HPDE6-E6E7 (cell line): ENCODE measurements around the gene SH3RF3.

Experiments used
- DNase-seq: peaks from one replicate; pipeline ENCODE4 v3.0.0; 2011; ENCODE audit warnings: missing footprints; ENCODE audit errors: extremely low spot score

Gene SH3RF3

DNA sequence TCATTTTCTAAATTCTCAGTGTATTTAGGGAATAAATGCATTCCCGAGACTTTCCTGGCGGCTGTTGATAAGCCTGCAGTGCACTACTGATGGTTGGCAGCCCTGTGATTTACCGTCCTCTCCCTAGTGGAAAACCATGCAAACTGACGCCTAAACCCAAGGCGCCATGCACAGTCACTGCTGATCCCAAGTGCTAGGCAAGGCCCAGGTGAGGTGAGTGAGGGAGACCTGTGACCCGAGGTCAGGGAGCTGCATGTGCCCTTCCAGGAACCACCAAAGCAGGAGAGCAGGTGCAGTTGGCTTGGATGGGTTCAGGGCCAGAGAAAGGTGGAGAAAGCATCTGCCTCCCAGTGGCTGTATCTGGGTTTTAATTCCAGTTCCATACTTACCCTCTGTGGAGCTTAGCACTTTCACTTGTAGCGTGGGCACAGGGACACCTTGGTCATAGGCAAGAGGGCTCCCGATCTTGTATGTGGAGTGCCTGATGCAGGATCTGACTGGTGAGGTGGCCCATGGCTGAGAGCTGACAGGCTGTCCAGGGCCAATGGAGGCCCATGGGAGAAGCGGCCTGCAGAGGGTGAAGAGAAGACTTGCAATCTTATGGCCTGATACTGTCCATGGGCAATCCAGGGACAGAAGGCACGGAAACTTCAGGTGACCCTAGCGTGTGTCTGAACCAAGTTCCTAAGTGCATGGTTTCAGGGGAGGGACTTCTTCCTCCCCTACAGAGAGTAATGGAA lies 131.3 kb downstream of the SH3RF3 start:
- no peak for DNase-seq

DNA sequence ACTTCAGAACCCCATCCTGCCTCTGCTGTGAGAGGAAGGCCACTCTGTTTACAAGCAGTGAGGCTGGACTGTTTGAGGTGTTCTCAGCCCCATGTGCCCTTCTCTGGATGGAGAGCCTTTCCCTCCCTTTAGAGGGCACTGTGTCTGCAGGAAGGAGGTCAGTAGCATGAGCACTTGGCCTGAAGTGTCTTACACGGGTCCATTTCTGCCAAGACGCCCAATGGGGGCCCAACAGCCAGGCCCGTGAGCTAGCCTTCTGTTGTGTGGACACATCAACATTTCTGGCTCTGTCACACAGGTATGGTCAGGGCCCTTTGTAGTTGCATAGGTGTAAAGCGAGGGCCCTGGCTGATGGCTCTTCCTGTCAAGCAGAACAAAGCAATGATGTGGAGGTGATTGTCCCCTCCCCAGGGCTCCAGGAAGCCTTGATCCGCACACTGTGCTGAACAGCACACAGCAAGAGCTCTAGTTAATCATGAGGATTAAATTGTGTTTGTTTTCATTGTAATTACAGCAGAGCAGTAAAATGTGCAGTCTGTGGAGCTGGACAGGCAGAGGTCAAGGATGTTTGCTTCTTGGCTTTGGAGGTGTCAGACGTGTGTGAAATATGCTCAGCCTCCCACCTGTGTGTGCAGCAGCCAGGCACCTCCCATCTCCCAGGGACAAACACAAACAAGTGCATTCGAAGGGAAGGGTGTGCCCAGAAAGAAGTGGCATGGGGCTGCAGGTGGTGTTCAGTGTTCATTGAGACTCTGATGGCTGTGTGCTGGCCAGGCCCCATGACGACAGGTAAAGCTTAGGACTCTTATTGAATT lies 132.1 kb downstream of the SH3RF3 start:
- DNase-seq: no peak

DNA sequence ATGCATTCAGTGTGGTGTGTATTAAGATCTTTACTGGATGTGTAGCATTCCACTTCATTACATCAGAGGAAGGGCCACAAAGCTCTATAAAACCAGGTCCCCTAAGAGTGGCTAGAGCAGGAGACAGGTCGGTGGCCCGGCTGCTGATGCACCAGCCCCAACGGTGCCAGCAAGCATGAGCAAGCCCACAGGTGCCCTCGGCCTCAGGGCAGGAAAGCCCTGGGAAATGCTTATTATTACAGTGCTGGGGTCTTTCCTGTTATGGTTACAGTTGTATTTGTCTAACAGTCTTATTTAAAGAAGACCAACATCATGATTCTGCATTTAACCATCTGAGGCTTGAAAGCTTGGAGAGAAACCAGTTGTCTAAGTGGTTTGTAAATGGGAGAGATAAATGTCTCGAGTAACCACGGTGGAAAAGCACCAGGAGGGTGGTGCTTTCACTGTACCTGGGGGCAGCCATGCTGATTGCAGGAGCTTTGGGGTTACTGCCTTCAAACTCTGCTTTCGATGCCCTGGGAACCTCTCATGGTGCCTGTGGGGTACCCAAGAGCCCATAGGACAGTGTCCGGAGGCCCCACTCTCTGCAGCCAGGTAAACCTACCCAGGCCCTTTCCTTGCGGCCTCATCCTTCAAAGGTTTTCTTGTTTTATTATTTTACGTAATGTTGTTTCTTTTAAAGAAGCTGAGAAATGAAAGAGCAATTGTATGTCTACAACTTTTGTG lies 133.1 kb downstream of the SH3RF3 start:
- no peak for DNase-seq

DNA sequence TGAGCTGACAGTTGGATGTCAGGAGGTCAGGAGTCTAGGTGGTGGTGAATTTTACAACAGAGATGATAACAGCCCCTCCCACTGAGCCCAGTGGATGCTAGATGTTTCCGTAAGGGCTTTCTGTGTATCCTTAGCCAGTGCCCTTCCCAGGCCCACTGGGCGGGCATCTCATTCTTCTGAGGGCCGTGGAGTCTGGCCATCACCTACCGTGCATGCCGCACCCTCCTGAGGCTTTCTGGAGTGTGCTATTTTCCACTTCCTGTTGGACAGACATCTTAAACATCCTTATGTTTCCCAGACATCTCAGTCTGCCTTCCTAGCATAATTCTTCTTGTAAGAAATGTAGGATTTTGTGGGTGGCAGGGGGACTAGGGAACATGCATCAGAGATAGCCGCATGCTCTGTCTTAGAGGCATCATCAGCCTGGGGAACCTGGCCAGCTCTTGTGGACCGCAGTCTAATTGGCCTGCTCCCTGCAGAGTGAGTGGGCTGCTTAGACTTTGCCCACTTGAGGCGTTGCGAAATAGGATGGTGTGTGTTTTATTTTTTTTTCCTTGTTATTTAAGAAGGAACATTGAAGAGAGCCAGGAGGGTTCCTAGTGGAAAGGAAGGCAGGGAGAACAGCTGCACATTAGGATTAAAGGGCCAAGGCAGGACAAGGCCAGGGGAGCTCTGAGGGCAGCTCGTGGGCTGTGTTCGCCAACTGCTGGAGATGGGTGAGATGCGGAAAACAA lies 135.8 kb downstream of the SH3RF3 start:
- DNase-seq: no peak

DNA sequence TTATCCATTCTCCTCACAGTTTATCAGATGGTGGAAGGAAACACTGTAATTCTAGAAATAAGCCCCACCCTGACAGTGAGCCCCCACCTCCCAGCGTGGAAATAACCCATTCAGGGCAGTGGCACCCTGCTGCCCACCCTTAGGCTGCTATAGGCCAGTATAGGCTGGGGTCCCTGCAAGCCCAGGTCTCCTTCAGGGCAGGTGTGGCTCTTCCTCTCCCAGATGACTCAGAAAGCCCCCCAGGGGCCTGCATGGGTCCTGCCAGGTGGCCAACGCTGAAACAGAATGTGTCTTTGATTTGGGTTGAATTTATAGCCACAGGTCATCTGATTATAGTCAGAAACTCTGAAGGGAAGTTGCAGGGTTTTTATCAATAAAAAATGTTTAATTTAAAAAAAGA lies 136.4 kb downstream of the SH3RF3 start:
- DNase-seq: no peak

DNA sequence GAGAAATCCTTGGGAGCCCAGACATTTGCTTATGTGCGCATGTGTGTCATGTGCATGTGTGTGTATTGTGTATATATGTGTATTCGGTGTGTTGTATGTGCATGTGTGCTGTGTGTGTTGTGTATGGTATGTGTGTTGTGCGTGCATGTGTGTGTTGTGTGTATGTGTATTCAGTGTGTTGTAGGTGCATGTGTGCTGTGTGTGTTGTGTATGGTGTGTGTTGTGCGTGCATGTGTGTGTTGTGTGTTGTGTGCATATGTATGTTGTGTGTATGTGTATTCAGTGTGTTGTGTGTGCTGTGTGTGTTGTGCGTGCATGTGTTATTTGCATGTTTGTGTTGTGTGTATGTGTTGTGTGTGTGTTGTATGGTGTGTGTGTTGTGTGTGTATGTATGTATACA lies 136.9 kb downstream of the SH3RF3 start:
- DNase-seq: no peak

DNA sequence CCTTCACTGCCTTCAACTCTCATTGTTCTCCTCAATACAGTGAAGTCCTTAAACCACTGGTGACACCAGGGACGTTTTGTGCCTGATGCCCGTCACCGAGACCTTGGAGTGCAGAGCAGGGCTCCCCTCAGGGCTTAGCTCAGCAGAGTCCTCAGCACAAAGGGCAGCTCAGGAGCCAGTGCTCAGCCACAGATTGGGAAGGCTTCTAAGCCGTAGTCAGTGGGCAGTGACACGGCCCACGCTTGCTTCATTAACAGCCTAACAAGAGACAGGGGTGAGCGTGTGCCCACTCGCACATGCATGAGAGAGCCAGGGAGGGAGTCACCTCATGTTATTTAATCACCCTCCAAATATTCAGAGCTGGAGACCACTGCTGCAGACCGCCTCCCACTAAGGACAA lies 137.5 kb downstream of the SH3RF3 start:
- no peak for DNase-seq

DNA sequence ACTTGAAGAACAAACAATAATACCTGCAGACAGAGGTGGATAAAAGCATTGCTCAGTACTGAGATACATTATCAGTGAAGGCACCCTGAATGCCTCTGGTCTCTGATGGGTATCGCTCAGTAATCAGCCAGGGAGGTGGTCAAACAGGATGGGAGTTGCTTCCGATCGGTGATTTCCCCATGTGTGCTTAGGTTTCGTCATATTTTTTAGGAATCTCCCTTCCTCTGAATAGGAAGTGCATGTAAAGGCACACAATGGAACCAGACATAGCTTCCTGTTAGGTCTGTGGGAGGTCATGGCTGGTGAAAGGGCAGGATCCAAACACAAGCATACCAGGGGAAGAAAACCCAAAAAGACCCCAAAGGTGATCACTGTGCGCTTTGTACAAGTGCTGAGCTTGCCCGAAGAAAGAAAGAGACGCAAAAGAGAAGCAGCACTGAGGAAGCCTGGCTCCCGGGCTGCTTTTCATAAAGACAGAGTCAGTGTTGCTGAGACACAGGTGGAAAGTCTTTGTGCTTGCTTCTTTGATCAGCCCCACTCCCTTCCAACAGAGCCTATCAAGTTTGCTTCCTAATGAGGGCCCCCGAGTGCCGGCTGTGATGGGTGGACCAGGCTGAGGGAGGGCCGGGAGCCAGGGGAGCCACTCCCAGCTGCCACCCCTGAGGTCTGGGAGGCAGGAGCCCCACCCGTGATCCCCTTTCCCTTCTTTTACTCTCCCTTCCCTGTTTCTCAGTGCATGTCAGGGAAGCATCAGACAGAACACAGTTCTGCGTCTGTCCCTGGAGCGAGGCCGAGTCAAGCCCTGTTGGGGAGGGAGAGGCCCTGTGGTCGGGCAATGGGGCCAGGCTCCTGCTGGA lies 138.2 kb downstream of the SH3RF3 start:
- no peak for DNase-seq

DNA sequence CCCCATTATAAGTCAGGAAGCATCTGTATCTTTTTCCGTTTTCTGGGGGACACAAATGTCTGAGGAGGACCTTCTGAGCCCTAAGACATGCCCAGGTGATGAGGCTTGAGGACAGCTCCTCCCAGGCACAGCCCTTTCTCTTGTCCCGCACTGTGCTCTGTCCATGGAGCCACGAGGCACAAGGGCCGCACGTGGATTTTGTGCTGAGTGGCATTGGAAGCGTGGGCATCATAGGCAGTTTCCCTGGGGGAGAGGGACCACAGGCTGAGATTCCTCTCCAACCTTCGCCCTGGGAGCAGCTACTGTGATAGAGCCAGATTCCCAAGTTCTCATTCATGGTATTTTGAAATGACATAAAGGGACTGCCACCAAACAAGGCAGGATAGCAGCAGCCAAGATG lies 139.9 kb downstream of the SH3RF3 start:
- DNase-seq: no peak

DNA sequence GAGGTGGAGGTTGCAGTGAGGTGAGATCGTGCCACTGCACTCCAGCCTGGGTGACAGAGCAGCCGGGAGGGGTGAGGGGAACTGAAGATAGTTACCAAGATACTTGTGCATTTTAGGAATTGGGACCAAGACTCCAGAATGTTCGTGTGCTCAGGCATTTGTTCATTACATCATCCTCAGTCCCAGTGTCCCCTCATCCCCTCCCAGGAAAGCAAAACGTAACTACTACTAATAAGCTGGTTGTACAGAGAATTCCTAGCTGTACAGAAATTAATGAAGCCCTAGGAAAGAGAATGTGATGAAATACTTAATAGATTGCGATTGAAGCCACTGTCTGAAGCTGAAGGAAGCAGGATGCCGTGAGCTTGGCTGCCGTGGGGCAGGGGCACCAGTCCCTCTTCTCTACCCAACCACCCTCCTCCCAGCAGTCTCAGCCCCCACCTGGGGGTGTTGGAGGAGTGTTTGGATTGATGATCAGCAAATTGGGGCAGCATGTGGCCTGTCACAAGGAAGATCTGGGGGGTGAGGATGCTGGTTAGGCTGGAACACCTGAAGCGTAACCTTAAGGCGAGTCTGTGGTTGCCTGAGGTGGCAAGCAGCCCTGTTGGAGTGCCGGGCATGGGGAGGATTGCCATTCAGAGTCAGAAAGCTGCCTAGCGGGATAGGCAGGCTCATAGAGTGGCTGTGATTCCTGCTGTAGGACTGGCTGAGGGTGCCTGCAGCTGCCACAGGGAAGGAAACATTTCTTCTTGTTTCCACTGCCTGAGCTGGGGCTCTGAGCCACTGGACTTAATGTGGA lies 140.9 kb downstream of the SH3RF3 start:
- no peak for DNase-seq

DNA sequence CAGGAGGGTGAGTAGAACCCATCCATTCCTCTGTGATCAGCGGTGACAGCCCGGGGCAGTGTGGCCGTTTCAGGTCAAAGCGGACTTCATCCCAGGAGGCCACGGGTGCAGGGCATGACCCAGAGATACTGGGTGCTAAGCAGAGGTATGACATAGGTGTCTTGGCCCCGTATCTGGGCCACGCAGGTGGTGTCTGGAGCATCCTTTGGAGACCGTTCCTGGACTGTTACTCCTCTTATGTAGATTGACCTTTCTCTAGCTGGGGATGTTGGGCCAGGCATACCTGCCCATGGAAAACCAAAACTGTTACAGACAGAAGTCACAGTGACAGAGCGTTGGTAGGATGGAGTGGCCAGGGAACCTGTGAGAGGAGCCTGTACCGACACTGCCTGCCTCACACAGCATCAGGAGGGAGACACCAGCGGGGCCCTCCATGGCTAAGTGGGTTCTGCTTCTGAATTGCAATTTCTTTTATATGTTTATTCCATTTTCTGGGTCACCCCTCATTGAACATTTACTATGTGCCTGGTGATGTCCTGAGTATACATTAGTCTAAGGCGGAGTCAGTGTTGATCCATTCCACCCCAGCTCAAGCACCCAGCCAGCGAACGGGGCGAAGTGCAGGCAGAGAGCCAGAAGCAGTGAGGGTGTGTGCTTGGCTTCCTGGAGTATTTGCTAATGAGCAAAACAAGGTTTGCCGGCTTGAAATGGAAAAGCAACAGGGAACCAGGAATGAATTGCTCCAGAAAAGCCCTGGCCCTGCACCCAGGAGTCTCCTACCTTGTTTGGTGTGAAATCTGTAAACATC lies 141.7 kb downstream of the SH3RF3 start:
- DNase-seq: no peak

DNA sequence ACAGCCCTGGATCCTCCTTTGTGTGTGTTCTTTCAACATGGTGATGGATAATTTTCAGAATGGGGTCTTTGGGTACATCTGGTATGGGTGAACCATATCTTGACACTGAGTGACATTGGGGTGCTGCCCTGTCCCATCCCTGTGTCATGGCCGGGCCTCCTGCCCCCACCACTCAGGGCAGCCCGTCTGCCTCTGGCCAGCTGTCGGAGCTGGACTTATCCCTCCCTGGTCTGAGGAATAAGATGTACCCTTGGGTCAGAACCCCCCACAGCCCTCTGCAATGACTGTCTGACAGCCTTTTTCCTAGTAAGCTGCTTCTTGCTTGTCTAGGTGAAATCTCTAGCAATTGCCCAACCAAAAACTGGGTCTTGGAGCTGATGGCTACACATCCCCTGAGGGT lies 142.9 kb downstream of the SH3RF3 start:
- DNase-seq: no peak

DNA sequence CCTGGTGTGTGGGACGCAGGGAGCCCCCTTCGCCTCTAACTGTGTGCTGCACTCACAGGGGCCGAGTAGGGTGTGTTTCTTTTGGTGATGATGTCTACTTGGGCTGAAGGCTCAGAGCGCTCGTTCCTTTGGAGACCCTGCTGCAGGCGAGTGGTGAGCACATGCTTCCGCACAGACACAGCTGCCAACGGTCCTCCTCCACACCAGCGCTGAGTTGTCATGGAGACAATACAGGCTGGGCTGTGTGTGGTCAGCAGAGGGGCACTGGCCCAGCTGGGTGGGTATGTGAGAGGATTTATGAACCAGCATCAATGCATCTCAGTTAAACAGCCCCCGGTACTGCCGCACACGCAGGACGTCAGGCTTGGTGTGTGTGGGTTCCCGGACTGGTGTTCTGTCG lies 143.5 kb downstream of the SH3RF3 start:
- no peak for DNase-seq

DNA sequence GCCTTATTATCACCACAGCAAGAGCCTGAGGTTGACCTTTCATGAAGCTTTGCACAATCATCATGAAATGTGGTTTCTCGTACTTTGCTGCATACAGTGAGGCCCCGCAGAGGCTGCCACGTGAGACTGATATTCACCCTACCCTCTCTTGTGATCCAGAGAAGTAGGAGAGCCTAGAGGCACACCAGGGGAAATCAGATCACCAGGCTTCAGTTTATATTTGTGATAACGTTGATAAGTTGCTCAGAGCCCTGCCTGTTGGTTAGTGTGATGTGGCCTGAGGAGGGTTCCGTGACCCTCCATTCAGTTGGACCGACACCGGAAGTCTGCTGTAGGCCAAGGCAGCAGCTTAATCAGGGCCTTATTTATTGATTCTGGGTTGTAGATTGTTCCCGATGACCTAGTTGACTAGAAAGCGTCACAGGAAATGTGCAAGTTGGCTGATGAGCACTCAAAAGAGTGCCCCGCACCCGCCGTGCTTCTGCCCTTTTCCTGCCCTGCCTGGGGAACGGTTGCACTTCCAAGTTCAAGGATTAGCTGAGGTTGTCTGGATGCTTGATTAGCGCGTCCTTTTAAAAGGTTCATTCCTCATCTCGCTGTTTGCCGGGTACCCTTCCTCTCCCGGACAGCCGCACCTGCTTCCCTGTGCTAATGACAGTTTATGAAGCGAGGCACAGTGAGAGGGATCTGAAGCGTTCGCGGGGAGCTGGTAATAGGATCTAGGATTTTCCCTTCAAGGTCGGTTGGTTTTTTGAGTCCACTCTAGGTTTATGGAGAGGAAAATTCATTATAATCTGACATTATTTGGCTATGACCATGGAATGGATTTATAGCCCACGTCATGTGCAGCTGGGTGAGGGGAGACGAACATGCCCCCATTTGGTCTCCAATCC lies 146.4 kb downstream of the SH3RF3 start:
- no peak for DNase-seq

DNA sequence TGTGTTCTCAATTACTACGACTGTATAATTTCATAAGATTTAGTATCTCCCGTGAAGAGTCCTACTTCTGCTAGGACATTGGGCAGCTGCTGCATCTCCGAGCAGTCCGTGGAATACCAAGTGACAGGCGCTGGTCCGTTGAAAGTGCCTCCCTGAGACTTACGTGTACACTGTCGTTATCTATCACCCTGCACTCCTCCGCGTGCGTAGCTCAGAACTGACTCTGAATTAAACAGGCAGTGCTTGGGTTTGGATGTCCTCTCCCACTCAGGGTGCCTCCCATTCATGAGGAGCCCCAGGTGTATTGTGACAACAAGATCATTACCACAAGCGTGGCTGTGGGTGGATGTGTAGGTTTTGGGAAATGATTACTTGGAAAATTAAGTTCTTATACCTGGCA lies 148.4 kb downstream of the SH3RF3 start:
- DNase-seq: no peak

DNA sequence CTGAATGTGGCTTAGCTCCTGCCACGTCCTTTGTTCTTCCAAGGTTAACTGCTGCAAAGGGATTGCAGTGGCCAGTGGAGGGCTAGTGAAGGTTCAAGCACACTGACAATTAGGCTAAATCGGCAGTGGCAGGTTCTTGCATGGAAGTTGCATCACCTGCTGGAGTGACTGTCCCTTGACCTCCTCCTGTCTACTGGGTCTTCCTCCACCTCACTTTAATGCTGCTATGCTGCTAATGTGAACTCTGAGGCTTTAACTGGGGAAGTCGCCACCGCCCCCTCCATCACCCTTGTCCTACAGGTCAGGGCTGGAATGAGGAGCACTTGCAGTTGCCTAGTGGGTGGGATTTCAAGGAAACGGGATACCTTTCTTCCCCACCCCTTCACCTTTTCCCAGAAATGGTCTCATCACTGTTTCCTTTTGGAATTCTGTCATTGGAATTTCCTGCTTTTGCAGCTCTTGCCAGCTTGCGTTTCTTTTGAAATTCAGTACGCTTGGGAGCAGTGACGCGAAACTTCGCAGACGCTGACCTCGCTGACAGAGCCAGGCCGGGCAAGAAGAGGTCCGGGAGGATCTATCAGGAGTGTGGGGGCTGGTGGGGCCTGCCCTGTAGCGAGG lies 150.3 kb downstream of the SH3RF3 start:
- DNase-seq: no peak

DNA sequence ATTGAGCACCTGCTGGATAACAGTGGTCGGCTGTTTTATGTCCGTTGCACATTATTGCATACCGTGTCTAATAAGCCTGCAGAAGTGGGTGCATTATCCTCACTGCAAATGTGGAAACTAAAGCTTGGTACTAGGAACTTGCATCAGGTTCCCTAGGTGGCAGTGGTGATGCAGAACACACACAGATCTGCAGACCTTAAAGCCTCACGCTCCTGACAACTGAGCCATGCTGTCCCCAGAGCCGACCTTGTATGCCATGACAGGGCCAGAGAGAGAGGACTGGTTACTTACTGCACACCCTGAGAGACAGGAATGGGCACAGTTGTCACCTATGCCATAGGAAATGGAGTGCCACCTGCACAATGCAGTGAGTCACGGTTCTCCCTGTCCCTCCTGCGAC lies 151.8 kb downstream of the SH3RF3 start:
- DNase-seq: no peak

DNA sequence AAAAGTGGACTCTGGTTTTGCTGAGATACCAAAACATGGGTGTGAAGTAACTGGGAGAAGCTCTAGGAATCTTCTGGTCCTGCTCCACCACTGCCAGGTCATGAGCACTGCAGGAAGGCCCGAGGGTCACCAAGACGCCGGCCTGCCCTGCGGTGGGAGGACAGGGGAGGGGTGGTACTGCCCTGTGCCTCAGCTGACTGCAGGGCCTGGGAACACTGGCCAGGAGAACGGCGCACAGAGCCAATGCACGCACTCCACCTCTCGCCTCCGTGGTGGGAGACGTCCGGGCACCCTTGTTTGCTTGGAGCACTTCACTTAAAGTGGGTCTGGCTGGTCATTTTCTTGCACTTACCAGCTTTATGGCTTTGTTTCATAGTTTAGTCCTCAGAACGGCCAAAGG lies 153.4 kb downstream of the SH3RF3 start:
- DNase-seq: no peak
